ENCODE measurements around the gene MLLT10.
"Not testable (repeated sequence)": the region's sequence is repeated elsewhere in the genome, so short reads cannot be mapped to it uniquely, and the experiment has no call there.

MLLT10 gene

GRCh38 chr10:21525367-21526187 lies 8.5 kb upstream of the MLLT10 start, which contains the start of gene SKIDA1:
Gene SKIDA1, minus strand, starts transcription at chr10:21525682. Its CDS starts 7,860 bp downstream, at chr10:21517822.
- intact Hi-C loops (cut with DNase I) = no loop called here
- DNase-seq = peak; percentile 63 to 96 (median 76)

- intact Hi-C loops (cut with DNase I) = no loop called here
- peak; percentile 63 to 94 (median 68) for DNase-seq
These were observed 7.7 kb upstream of the MLLT10 start for GRCh38 chr10:21526188-21526859.

GRCh38 chr10:21526860-21527597 lies 7.0 kb upstream of the MLLT10 start:
- intact Hi-C loops (cut with DNase I) = no loop called here
- DNase-seq = peak; percentile 40 to 93 (median 58)

GRCh38 chr10:21527598-21528235 lies 6.3 kb upstream of the MLLT10 start:
- DNase-seq = no peak
- intact Hi-C loops (cut with DNase I) = no loop called here

- intact Hi-C loops (cut with DNase I) = no loop called here
- DNase-seq = no peak
These were observed 5.6 kb upstream of the MLLT10 start for GRCh38 chr10:21528236-21529031.

- intact Hi-C loops (cut with DNase I) = no loop called here
- no peak for DNase-seq
These were observed 4.8 kb upstream of the MLLT10 start for GRCh38 chr10:21529032-21529910.

GRCh38 chr10:21530168-21530567 lies 3.9 kb upstream of the MLLT10 start:
- intact Hi-C loops (cut with DNase I) = loop anchor here (5.0 to 10.0 kb wide), 2 partner anchors 33 to 795 kb away; partner anchors contain the start of gene BMI1
- no peak for DNase-seq

GRCh38 chr10:21530641-21531040 lies 3.4 kb upstream of the MLLT10 start:
- intact Hi-C loops (cut with DNase I) = loop anchor here (5.0 to 10.0 kb wide), 2 partner anchors 33 to 794 kb away; partner anchors contain the start of gene BMI1
- no peak for DNase-seq

GRCh38 chr10:21531164-21531563 lies 2.9 kb upstream of the MLLT10 start:
- intact Hi-C loops (cut with DNase I) = loop anchor here (5.0 to 10.0 kb wide), 2 partner anchors 34 to 794 kb away; partner anchors contain the start of gene BMI1
- DNase-seq = no peak

- intact Hi-C loops (cut with DNase I) = loop anchor here (5.0 to 10.0 kb wide), 2 partner anchors 36 to 792 kb away; partner anchors contain the start of gene BMI1
- no peak for DNase-seq
These were observed 1.2 kb upstream of the MLLT10 start for GRCh38 chr10:21532694-21533466.

GRCh38 chr10:21534280-21534586 lies 201 bp downstream of the MLLT10 start:
- DNase-seq = no peak
- intact Hi-C loops (cut with DNase I) = loop anchor here (2.0 to 10.0 kb wide), 3 partner anchors 37 to 791 kb away; partner anchors contain the start of gene BMI1

- DNase-seq = peak in 9 of 10 donors; percentile 33 to 91 (median 59)
- intact Hi-C loops (cut with DNase I) = loop anchor here (2.0 to 10.0 kb wide), 3 partner anchors 38 to 790 kb away; partner anchors contain the start of gene BMI1
These were observed 817 bp downstream of the MLLT10 start for GRCh38 chr10:21534604-21535493.

GRCh38 chr10:21535494-21535965 lies 1.5 kb downstream of the MLLT10 start:
- intact Hi-C loops (cut with DNase I) = loop anchor here (2.0 to 10.0 kb wide), 2 partner anchors 197 to 789 kb away; partner anchors contain the start of gene BMI1
- DNase-seq = no peak

- not testable (repeated sequence) for DNase-seq
- intact Hi-C loops (cut with DNase I) = loop anchor here (2.0 to 10.0 kb wide), 2 partner anchors 197 to 789 kb away; partner anchors contain the start of gene BMI1
These were observed 1.9 kb downstream of the MLLT10 start for GRCh38 chr10:21535976-21536375.

- intact Hi-C loops (cut with DNase I) = loop anchor here (10.0 kb wide), 1 partner anchor 788 kb away; the partner anchor contains the start of gene BMI1
- no peak for DNase-seq
These were observed 2.8 kb downstream of the MLLT10 start for GRCh38 chr10:21536874-21537273.

GRCh38 chr10:21540701-21541100 lies 6.7 kb downstream of the MLLT10 start:
- DNase-seq; intact Hi-C loops (cut with DNase I): not testable (repeated sequence)

All from posterior cingulate gyrus (tissue), 11 donors.